CD4-positive, CD25-positive, alpha-beta regulatory T cell (primary cell): ENCODE measurements around the gene SLC17A3. TPM values are rescaled to one million over a fixed set of nuclear protein-coding genes. Genes with fewer than 3 reads are reported as not detected.

Experiments used
- ATAC-seq, 2 donors: fragments of 150-1000 bp; cut with Tn5 transposase; one replicate each; pipeline ENCODE4 v1.10.0; 2021; ENCODE audit warnings: low read depth in 2 of 2, moderate number of reproducible peaks in 2 of 2, moderate library complexity in 1 of 2
- DNase-seq, 3 donors: peaks; one replicate each; pipeline versions ENCODE4 v3.0.0 to v3.0.0-alpha.2; 2012 to 2022; ENCODE audit warnings: mixed read lengths in 1 of 3
- H3K27ac ChIP-seq: one replicate; pipeline ENCODE4 v1.7.0; 2013; ENCODE audit warnings: mild to moderate bottlenecking, low read length; ENCODE audit not compliant: insufficient read depth, poor library complexity, severe bottlenecking
- H3K27me3 ChIP-seq: one replicate; pipeline ENCODE4 v1.7.0; 2013; ENCODE audit warnings: low read length; ENCODE audit not compliant: control insufficient read depth, insufficient read depth
- H3K36me3 ChIP-seq: one replicate; pipeline ENCODE4 v1.7.0; 2013; ENCODE audit warnings: mild to moderate bottlenecking, low read length, moderate library complexity; ENCODE audit not compliant: control insufficient read depth, insufficient read depth
- H3K4me1 ChIP-seq: 2 replicates; pipeline ENCODE4 v1.7.0; 2013; ENCODE audit warnings: mild to moderate bottlenecking, low read length; ENCODE audit not compliant: insufficient read depth, control insufficient read depth, poor library complexity, severe bottlenecking
- H3K4me3 ChIP-seq: one replicate; pipeline ENCODE4 v1.7.0; 2013; ENCODE audit warnings: low read depth, mild to moderate bottlenecking, low read length, moderate library complexity
- H3K9me3 ChIP-seq, 2 experiments: 1 replicate in 1 of 2; 2 replicates in 1 of 2; pipeline ENCODE4 v1.7.0; 2013; ENCODE audit warnings: low read length in 2 of 2, mild to moderate bottlenecking in 1 of 2, moderate library complexity in 1 of 2; ENCODE audit not compliant: control insufficient read depth in 2 of 2
- H3K27ac Mint-ChIP-seq, 3 donors: one replicate each; pipeline ENCODE4 v1.8.0; 2020 to 2022; ENCODE audit warnings: mild to moderate bottlenecking in 3 of 3, mixed read lengths in 3 of 3, moderate library complexity in 2 of 3
- H3K27me3 Mint-ChIP-seq: one replicate; pipeline ENCODE4 v1.8.0; 2022; ENCODE audit warnings: mild to moderate bottlenecking, mixed read lengths
- H3K36me3 Mint-ChIP-seq: one replicate; pipeline ENCODE4 v1.8.0; 2020; ENCODE audit warnings: mixed read lengths
- H3K4me1 Mint-ChIP-seq, 4 donors: one replicate each; pipeline ENCODE4 v1.8.0; 2020 to 2022; ENCODE audit warnings: mixed read lengths in 4 of 4, mild to moderate bottlenecking in 1 of 4
- H3K4me3 Mint-ChIP-seq, 4 donors: one replicate each; pipeline ENCODE4 v1.8.0; 2020 to 2022; ENCODE audit warnings: mild to moderate bottlenecking in 4 of 4, mixed read lengths in 4 of 4, moderate library complexity in 3 of 4
- H3K9me3 Mint-ChIP-seq, 7 donors: one replicate each; pipeline ENCODE4 v1.8.0; 2020 to 2022; ENCODE audit warnings: mixed read lengths in 7 of 7, mild to moderate bottlenecking in 3 of 7, moderate library complexity in 2 of 7
- polyA plus RNA-seq, 4 donors: library from polyadenylated mRNA; unstranded; fragments of 300-500 nt; fragmentation: Illumina TruSeq; gene quantifications; one replicate each; pipeline ENCODE4 v1.2.3, GENCODE V29; 2021
- total RNA-seq: library from RNA; stranded (reverse); gene quantifications from one replicate; pipeline ENCODE4 v1.2.3, GENCODE V29; 2022

SLC17A3 gene
- total and polyA plus RNA-seq, 5 donors from 2014 or later, result 0.31 TPM; not detected in 4

GRCh38 chr6:25875926-25876602, 2.0 kb upstream of the SLC17A3 start:
- peaks cover 0 to 7% (median 0%) of the 10 kb centered on the region in 4 donors for H3K4me1 Mint-ChIP-seq
- Histone ChIP-seq H3K9me3 (no peaks in the 10 kb centered on the region), H3K36me3 (no peaks in the 10 kb centered on the region), H3K4me1 (no peaks in the 10 kb centered on the region), H3K27me3 (no peaks in the 10 kb centered on the region), H3K27ac (no peak overlapping the region), H3K4me3 (no peak overlapping the region)
- H3K27me3 Mint-ChIP-seq, result peaks cover 14% of the 10 kb centered on the region
- ATAC-seq (no peak), DNase-seq (peak in 1 of 3 donors; percentile 23)
- no peak overlapping the region for H3K27ac Mint-ChIP-seq
- H3K4me3 Mint-ChIP-seq, result no peak overlapping the region
- H3K36me3 Mint-ChIP-seq, result no peaks in the 10 kb centered on the region
- H3K9me3 Mint-ChIP-seq, result peaks cover 0 to 3% (median 0%) of the 10 kb centered on the region in 7 donors

DNA sequence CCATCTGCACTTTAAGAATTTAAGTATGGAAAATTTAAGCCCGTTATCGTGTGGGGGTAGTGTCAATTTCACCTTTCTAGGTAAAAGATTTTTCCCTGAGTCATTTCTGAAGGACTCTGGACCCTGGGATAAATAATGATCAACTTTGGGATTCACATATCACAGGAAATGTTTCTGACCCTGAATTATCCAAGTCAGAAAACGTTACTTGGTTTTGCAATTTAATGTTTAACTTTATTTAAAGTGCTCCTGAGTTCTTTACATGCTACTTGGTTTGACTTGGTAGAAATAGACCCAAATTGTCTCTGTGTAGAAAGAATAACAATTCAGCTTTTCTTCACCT, 1.5 kb upstream of the SLC17A3 start:
- peaks cover 14% of the 10 kb centered on the region for H3K27me3 Mint-ChIP-seq
- H3K36me3 Mint-ChIP-seq, result no peaks in the 10 kb centered on the region
- ATAC-seq (no peak), DNase-seq (no peak)
- H3K36me3 ChIP-seq, result no peaks in the 10 kb centered on the region
- H3K4me1 ChIP-seq, result no peaks in the 10 kb centered on the region
- H3K4me3 ChIP-seq, result no peak overlapping the region
- H3K4me3 Mint-ChIP-seq, result no peak overlapping the region
- no peak overlapping the region for H3K27ac Mint-ChIP-seq
- H3K27ac ChIP-seq, result no peak overlapping the region
- no peaks in the 10 kb centered on the region for H3K9me3 ChIP-seq
- peaks cover 0 to 7% (median 0%) of the 10 kb centered on the region in 4 donors for H3K4me1 Mint-ChIP-seq
- peaks cover 0 to 3% (median 0%) of the 10 kb centered on the region in 7 donors for H3K9me3 Mint-ChIP-seq
- peaks cover under 1% of the 10 kb centered on the region for H3K27me3 ChIP-seq

- no peaks in the 10 kb centered on the region for H3K36me3 Mint-ChIP-seq
- peaks cover 14% of the 10 kb centered on the region for H3K27me3 Mint-ChIP-seq
- Histone ChIP-seq H3K27ac (no peak overlapping the region), H3K9me3 (no peaks in the 10 kb centered on the region), H3K27me3 (peaks cover 3% of the 10 kb centered on the region), H3K36me3 (no peaks in the 10 kb centered on the region), H3K4me1 (no peaks in the 10 kb centered on the region), H3K4me3 (no peak overlapping the region)
- ATAC-seq (no peak), DNase-seq (peak in 1 of 3 donors; percentile 64)
- no peak overlapping the region for H3K4me3 Mint-ChIP-seq
- no peak overlapping the region for H3K27ac Mint-ChIP-seq
- H3K9me3 Mint-ChIP-seq, result peaks cover 0 to 3% (median 0%) of the 10 kb centered on the region in 7 donors
- H3K4me1 Mint-ChIP-seq, result peaks cover 0 to 7% (median 0%) of the 10 kb centered on the region in 4 donors
Measured at GRCh38 chr6:25874822-25875562, 949 bp upstream of the SLC17A3 start.

GRCh38 chr6:25872814-25873213, 1.2 kb downstream of the SLC17A3 start:
- H3K4me3 Mint-ChIP-seq, result no peak overlapping the region
- H3K4me1 Mint-ChIP-seq, result peaks cover 0 to 7% (median 0%) of the 10 kb centered on the region in 4 donors
- H3K27me3 ChIP-seq, result peaks cover 12% of the 10 kb centered on the region
- H3K9me3 ChIP-seq, result no peaks in the 10 kb centered on the region
- H3K27ac ChIP-seq, result no peak overlapping the region
- H3K27ac Mint-ChIP-seq, result peak overlapping the region in 1 of 3 donors; percentile 28
- peak in 1 of 3 donors; percentile 34 for DNase-seq
- H3K36me3 ChIP-seq, result no peaks in the 10 kb centered on the region
- H3K4me1 ChIP-seq, result no peaks in the 10 kb centered on the region
- no peak for ATAC-seq
- H3K27me3 Mint-ChIP-seq, result peaks cover 18% of the 10 kb centered on the region
- peaks cover 0 to 1% (median 0%) of the 10 kb centered on the region in 7 donors for H3K9me3 Mint-ChIP-seq
- H3K36me3 Mint-ChIP-seq, result no peaks in the 10 kb centered on the region
- no peak overlapping the region for H3K4me3 ChIP-seq

DNA sequence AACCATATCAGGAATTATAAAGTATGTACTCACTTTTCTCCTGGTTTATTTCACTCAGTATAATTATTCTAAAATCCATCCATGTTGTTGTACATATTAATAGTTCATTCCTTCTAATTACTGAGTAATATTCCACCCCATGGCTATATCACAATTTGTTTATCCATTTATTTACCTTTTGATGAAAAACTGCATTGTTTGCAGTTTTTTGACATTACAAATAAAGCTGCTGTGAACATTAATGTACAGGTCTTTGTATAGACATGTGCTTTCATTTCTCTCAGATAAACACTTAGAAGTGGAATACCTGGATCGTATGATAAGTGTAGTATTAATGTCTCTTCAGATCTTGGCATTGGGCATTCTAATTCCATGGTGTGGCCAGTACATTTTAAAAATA, 4.2 kb downstream of the SLC17A3 start:
- no peak overlapping the region for H3K27ac Mint-ChIP-seq

DNA sequence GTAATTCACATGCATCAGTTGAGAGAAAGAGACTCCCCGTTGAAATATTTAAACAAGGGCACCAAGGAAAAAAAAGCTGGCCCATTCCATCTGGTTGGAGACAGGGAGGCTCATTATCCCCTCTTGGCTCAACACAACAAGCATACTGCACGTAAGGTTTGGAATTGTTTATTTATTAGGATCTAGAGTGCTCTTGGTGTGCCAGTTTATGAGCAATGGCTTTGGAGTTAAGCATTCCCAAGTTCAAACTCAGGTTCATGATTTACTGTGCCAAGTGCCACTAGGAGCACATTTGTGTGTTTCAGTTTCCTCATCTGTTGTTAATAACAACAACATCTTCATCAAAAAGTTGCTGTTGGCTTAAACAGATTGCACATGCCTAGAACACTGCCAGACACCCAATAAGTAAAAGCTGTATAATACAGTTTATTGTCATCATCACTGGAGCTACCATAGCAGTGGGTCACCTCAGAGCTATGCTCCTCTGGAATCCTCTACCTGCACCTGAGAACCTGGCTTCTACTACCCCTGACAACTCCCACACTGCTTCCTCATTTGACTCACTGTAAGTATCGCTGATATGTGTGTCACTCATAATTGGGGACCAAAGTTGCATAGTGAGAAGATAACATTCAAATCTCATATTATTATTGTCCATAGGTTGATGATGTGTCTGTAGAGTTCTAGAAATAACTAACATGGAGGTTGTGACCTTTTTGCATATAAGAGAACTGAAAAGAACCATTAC, 5.4 kb downstream of the SLC17A3 start:
- no peaks in the 10 kb centered on the region for H3K4me1 ChIP-seq
- DNase-seq, result no peak
- H3K4me3 ChIP-seq, result no peak overlapping the region
- H3K36me3 Mint-ChIP-seq, result peaks cover 4% of the 10 kb centered on the region
- peaks cover 0 to 6% (median 0%) of the 10 kb centered on the region in 7 donors for H3K9me3 Mint-ChIP-seq
- peaks cover 0 to 11% (median 9%) of the 10 kb centered on the region in 4 donors for H3K4me1 Mint-ChIP-seq
- H3K27ac Mint-ChIP-seq, result no peak overlapping the region
- H3K9me3 ChIP-seq, result no peaks in the 10 kb centered on the region
- no peaks in the 10 kb centered on the region for H3K36me3 ChIP-seq
- H3K27me3 Mint-ChIP-seq, result peaks cover 25% of the 10 kb centered on the region
- no peak for ATAC-seq
- peaks cover 19% of the 10 kb centered on the region for H3K27me3 ChIP-seq
- H3K27ac ChIP-seq, result no peak overlapping the region
- H3K4me3 Mint-ChIP-seq, result no peak overlapping the region

More for the DNA sequence above, 4.2 kb downstream of the SLC17A3 start:
- peaks cover 12% of the 10 kb centered on the region for H3K27me3 ChIP-seq
- H3K36me3 Mint-ChIP-seq, result no peaks in the 10 kb centered on the region
- peaks cover 0 to 11% (median 9%) of the 10 kb centered on the region in 4 donors for H3K4me1 Mint-ChIP-seq
- ATAC-seq (no peak), DNase-seq (no peak)
- no peaks in the 10 kb centered on the region for H3K4me1 ChIP-seq
- no peak overlapping the region for H3K4me3 Mint-ChIP-seq
- no peak overlapping the region for H3K27ac ChIP-seq
- H3K4me3 ChIP-seq, result no peak overlapping the region
- H3K9me3 Mint-ChIP-seq, result peaks cover 0 to 1% (median 0%) of the 10 kb centered on the region in 7 donors
- H3K27me3 Mint-ChIP-seq, result peaks cover 26% of the 10 kb centered on the region
- H3K9me3 ChIP-seq, result no peaks in the 10 kb centered on the region
- H3K36me3 ChIP-seq, result no peaks in the 10 kb centered on the region

GRCh38 chr6:25866011-25866410, 8.0 kb downstream of the SLC17A3 start:
- Mint-ChIP-seq H3K4me3 (no peak overlapping the region), H3K4me1 (peaks cover 0 to 11% (median 7%) of the 10 kb centered on the region in 4 donors), H3K27ac (peak overlapping the region in 1 of 3 donors; percentile 16), H3K27me3 (peaks cover 18% of the 10 kb centered on the region), H3K9me3 (peaks cover 0 to 5% (median 0%) of the 10 kb centered on the region in 7 donors), H3K36me3 (peaks cover 4% of the 10 kb centered on the region)
- Histone ChIP-seq H3K4me1 (no peaks in the 10 kb centered on the region), H3K4me3 (peak overlapping the region; percentile 5), H3K9me3 (no peaks in the 10 kb centered on the region), H3K36me3 (no peaks in the 10 kb centered on the region), H3K27me3 (peaks cover 29% of the 10 kb centered on the region), H3K27ac (no peak overlapping the region)
- peak in 2 of 3 donors; percentile 24 to 26 for DNase-seq
- peak; percentile 50 for ATAC-seq
